GM10248 (cell line): ENCODE data around the gene RAB27A.

ENCODE experiments used
- CTCF ChIA-PET: fragments of 300-600 bp; sonication (Branson Sonifier 250); formaldehyde crosslinking; extraction: SDS; loops from one replicate; lab custom pipeline; 2021; ENCODE audit warnings: antibody characterized with exemption; lab: Yijun Ruan, JAX
- POLR2A ChIA-PET: fragments of 350-650 bp; sonication (Branson Sonifier 250); formaldehyde crosslinking; extraction: SDS; loops from one replicate; lab custom pipeline; 2020; ENCODE audit warnings: antibody characterized with exemption; lab: Yijun Ruan, JAX
- DNase-seq: peaks from one replicate; pipeline ENCODE4 v3.0.0; 2012; ENCODE audit errors: extremely low spot score
- TF ChIP-seq, protein P1 (sequence below): IDR thresholded peaks from 2 replicates; pipeline ENCODE4 v1.5.1; 2012; ENCODE audit warnings: mild to moderate bottlenecking, low read depth; ENCODE audit errors: extremely low read depth, missing control alignments, control extremely low read depth

Gene RAB27A

GRCh38 chr15:55231455-55231854 lies 58.2 kb downstream of the RAB27A start:
- CTCF ChIA-PET, result interaction anchor here (0.9 to 2.6 kb wide), 5 partner anchors 13 to 59 kb away, joined by 3 to 7 read pairs (median 4); no protein-coding TSS in a partner anchor
- DNase-seq, result no peak
- TF ChIP-seq, protein P1, sequence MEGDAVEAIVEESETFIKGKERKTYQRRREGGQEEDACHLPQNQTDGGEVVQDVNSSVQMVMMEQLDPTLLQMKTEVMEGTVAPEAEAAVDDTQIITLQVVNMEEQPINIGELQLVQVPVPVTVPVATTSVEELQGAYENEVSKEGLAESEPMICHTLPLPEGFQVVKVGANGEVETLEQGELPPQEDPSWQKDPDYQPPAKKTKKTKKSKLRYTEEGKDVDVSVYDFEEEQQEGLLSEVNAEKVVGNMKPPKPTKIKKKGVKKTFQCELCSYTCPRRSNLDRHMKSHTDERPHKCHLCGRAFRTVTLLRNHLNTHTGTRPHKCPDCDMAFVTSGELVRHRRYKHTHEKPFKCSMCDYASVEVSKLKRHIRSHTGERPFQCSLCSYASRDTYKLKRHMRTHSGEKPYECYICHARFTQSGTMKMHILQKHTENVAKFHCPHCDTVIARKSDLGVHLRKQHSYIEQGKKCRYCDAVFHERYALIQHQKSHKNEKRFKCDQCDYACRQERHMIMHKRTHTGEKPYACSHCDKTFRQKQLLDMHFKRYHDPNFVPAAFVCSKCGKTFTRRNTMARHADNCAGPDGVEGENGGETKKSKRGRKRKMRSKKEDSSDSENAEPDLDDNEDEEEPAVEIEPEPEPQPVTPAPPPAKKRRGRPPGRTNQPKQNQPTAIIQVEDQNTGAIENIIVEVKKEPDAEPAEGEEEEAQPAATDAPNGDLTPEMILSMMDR, result no peak
- POLR2A ChIA-PET, result no interaction called here

DNA sequence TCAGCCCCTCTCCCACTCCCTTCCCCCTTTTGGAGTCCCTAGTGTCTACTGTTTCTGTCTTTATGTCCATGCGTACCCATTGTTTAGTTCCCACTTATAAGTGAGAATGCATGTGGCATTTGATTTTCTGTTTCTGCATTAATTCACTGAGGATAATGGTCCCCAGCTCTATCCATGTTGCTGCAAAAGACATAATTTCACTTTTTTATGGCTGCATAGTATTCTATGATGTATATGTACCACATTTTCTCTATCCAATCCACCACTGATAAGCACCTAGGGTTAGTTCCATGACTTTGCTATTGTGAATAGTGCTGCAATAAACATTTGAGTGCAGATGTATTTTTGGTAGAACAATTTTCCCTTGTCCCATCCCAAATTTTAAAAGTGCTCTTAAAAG lies 58.7 kb downstream of the RAB27A start:
- POLR2A ChIA-PET, result no interaction called here
- TF ChIP-seq, protein P1, result no peak
- DNase-seq, result no peak
- CTCF ChIA-PET, result interaction anchor here (1.8 to 2.6 kb wide), 2 partner anchors 13 to 60 kb away, joined by 7 read pairs; no protein-coding TSS in a partner anchor

- POLR2A ChIA-PET, result no interaction called here
- TF ChIP-seq, protein P1, result no peak
- CTCF ChIA-PET, result interaction anchor here (1.9 to 3.2 kb wide), 3 partner anchors 9 to 12 kb away, joined by 4 to 20 read pairs (median 5); no protein-coding TSS in a partner anchor
- no peak for DNase-seq
Measured at GRCh38 chr15:55230051-55230670, 59.5 kb downstream of the RAB27A start.

DNA sequence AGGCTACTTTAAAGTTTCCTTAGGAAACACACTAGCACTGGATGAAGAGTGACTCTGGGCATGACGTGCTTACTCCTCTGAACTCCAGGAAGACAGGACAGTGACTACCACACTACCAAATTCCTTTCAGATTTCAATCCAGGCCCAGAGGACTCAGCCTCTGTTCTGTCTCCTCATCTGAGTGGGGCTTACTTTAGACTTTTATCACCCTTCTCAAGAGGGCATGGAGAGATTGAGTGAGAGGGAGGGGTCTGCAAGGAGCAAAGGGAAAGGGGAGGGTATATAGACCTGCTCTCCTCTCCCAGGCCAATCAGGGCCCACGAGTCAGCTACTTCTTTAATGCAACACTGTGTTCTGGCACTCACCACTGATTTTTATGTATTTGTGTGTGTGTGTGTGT lies 63.5 kb downstream of the RAB27A start:
- TF ChIP-seq, protein P1, result no peak
- ChIA-PET POLR2A (no interaction called here), CTCF (no interaction called here)
- no peak for DNase-seq

DNA sequence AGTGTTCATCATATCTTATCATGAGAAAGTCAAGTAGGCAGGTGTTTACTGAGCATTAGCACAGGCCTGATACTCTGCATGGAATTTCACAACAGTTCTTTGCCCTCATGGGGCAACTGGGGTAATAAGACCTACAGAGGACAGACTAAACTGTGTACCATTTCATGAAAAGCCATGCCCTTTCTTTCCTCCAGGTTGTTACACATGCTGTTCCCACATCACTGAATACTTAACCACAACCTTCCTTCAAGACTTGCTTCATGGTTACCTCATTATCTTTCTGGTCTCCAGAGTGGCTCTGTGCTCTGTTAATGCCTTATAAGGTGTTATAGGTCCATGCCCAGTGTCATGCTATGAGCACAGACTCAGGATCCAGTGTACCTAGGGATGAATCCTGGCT lies 64.7 kb downstream of the RAB27A start:
- no peak for DNase-seq
- TF ChIP-seq, protein P1, result no peak
- ChIA-PET CTCF (interaction anchor here (1.2 kb wide), 1 partner anchor 60 kb away, joined by 3 read pairs; no protein-coding TSS in a partner anchor), POLR2A (no interaction called here)

GRCh38 chr15:55222588-55222987 lies 67.0 kb downstream of the RAB27A start:
- CTCF ChIA-PET, result interaction anchor here (2.5 kb wide), 1 partner anchor 10 kb away, joined by 5 read pairs; no protein-coding TSS in a partner anchor
- TF ChIP-seq, protein P1, result no peak
- POLR2A ChIA-PET, result no interaction called here
- DNase-seq, result peak; percentile 40
